GM19372 (cell line): ENCODE measurements around the gene FANK1.

ENCODE experiments used
- ATAC-seq: cut with Tn5 transposase; IDR thresholded peaks from one replicate; pipeline ENCODE4 v1.9.1; 2021; ENCODE audit warnings: mild to moderate bottlenecking, low read depth, moderate library complexity; ENCODE audit not compliant: unreplicated experiment

Gene FANK1

DNA sequence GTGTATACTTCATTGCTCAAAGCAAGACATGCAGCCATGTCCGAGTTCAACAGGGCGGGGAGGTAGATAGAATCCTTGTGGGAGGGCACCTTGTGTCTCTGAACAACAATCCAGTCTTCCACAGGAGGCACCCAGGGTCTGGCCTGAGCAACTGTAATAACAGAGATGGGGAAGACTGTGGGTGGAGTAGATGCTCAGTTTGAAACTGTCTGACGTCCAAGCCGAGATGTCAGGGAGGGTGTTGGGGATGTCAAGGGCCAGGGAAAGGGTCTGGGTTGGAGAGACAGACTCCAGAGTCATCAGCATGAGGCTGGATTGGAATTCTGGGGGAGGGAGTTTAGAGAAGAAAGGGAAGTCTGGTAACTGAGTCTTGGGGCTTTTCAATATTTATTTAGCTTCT, 88.0 kb downstream of the FANK1 start:
- no peak for ATAC-seq

DNA sequence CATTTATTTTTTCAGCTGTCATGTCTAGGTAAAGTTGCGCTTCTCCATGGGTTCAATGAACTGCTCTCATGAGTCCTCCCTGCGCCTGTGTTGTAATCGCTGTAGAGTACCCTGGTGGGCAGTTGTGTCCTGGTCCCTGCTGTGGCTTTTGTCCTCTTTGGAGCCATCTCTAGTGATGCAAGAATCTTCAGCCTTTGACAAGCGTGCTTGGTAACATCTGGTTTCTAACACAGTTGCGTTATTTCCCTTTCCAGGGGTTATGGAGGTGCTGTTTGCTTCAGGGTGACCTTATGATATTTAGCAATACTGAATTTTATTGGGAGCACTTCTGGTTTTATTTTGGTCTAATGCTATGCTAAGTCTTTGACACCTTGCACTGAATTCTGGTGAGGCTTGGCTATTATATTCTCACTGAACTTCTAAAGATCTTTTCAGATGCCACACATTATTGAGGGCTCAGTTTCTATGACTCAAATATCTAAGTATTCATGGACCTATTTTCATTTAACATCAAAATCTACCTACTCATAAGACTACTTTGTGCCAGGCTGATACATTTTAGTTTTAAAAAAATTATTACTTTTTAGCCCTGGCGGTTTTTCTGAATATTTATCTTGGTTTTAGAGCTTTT, 88.6 kb downstream of the FANK1 start:
- no peak for ATAC-seq

GRCh38 chr10:125985557-125986240, 89.3 kb downstream of the FANK1 start:
- no peak for ATAC-seq

DNA sequence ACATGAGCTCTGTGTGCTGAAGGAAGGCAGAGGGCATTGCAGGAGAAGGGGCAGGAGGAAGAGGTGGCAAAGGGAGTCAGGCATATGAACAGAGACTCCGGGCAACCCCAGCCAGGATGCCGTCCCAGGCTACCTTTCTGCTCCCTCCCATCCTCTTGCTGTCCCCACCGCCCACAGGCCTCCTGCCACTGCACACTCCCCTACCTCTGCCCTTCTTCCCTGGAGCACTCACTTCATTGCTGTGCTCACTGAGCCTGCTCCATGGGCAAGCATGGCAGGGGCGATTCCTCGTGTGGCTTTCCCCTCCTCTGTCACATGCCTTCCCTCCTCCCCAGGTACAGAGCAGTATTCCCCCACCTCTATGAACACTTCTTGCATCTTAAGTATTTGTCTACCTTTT, 93.4 kb downstream of the FANK1 start:
- no peak for ATAC-seq

DNA sequence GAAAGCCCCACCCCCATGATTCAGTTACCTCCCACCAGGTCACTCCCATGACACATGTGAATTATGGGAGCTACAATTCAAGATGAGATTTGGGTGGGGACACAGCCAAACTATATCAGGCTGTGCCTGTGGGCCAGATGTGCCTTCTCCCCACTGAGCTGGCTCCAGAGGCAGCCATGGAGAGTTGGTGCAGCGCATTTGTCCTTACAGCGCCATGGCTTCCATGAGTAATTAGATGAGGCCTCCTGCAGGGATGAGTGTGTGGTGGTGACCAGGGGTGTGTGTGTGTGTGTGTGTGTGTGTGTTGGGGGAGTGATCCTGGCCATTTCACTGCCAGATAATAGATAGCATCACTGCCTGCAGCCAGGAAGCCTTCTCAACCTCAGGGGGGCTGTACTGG, 94.6 kb downstream of the FANK1 start:
- no peak for ATAC-seq

DNA sequence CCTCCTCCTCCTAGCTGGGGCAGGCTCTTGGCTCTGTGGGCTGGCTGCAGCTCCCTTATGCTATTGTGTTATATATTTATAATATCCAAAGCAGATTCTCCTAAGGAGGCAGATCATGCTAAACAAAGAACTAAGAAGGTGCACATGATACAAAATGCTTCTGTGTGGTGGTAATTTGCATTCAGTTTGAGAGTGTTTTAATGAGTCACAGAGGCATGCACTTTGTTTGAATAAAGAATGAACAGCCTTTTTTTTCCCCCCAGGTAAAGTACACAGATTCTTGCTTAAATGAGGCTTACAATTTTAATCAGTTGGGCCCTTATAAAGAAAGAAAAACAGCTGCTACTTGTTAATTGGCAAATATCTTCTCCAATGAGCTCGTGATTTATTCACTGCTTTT, 95.0 kb downstream of the FANK1 start:
- no peak for ATAC-seq

GRCh38 chr10:125992254-125992653, 95.9 kb downstream of the FANK1 start:
- ATAC-seq: no peak

- no peak for ATAC-seq
Measured at GRCh38 chr10:125994601-125995000, 98.2 kb downstream of the FANK1 start.

DNA sequence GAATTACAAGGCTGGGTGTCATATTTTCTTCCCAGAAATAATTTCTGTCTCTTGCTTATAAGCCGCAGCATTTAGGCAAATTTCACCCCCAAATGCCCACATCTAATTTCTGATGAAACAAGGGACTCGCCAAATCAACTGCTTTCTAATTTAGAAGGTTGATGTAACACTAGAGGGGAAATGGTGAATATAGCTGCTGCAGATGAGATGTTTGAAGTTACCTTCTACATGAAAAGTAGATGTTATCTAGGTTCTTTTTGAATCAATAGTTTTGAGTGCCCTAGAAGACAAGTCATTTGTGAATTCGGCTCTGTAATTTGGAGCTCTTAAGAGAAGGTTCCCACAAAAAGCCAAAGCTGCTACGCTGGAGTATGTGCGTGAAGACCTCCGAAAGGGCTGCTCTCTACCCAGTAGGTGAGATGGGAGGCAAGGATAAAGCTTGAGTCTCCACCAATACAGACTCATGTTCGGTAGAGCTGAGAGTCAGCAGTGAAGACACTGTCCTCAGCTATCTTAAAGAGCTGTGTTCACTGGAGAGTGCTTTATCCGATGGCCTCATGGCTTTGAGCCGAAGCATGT, 99.5 kb downstream of the FANK1 start:
- no peak for ATAC-seq

GRCh38 chr10:125997586-125997985, 101.2 kb downstream of the FANK1 start:
- no peak for ATAC-seq

GRCh38 chr10:125999694-126000093, 103.3 kb downstream of the FANK1 start:
- ATAC-seq: no peak

- ATAC-seq: no peak
Measured at GRCh38 chr10:126001576-126001975, 105.2 kb downstream of the FANK1 start.

- no peak for ATAC-seq
Measured at GRCh38 chr10:126004752-126005151, 108.4 kb downstream of the FANK1 start.

- no peak for ATAC-seq
Measured at GRCh38 chr10:126006264-126006663, 109.9 kb downstream of the FANK1 start.

DNA sequence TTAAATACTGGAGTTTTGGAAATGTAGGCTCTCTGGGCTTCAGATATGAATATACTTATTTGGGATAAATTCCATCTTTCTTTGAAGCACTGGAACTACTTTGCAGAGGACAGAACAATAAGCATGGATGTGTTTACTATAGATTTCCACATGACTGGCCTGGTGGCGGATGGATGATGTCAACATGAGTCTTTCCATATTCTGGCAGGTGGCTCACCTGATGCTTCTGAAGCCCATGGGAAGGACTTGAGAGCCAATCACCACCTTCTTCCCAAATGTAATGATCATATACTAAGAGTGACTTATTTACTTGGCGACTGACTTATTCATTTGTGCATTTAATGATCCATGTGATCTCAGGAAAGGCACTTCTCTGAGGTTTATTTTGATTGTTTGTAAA, 110.5 kb downstream of the FANK1 start:
- no peak for ATAC-seq

DNA sequence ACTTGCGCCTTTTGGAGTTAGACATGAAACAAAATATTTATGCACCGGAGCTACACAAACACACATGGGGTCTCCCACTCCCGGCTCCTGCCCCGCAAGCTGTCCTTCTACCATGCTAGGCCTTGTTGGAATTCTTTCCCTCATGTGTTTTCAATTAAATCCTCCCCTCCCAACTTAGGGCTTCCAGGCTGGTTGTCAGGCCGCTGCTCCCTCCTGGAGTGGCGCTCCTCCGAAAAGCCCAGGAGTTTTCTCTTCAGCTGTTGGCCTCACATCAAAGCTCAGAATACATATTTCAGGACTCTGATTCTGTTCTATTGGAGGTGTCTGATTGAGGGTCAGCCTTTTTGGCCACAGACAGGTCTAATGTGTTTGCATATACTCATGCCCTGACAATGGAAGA, 113.3 kb downstream of the FANK1 start:
- no peak for ATAC-seq

GRCh38 chr10:126011995-126012394, 115.6 kb downstream of the FANK1 start:
- no peak for ATAC-seq

GRCh38 chr10:126012485-126012884, 116.1 kb downstream of the FANK1 start:
- no peak for ATAC-seq

- ATAC-seq: no peak
Measured at GRCh38 chr10:126013489-126014281, 117.3 kb downstream of the FANK1 start.

DNA sequence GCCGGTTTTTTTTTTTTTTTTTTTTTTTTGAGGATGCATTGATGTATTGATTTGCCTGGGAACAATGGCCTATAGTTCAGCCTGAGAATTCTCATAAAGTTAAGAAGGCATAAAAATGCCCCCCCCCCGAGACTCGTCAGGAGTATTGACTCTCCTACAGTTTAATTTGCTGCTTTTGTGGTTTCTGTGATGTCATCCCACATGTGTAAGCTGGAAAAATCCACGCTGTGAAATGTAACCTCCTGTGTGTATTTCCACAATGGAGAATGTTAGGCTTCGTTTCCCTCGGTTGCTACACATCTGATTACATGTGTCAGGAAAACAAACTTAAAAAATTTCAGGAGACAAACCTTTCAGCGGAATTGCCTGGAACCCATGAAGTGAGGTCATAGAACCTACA, 117.9 kb downstream of the FANK1 start:
- ATAC-seq: no peak

- no peak for ATAC-seq
Measured at GRCh38 chr10:126015413-126015812, 119.0 kb downstream of the FANK1 start.
